Measurements from ENCODE around the gene CCDC187.

Gene CCDC187

GRCh38 chr9:136249877-136250559 is 53.9 kb downstream of the CCDC187 start:
- no peak overlapping the region for H3K27ac ChIP-seq
- no peak overlapping the region for H3K9ac ChIP-seq
- no peak overlapping the region for H2AFZ ChIP-seq (ENCODE audit: low read depth)
- no peak overlapping the region for H3K4me2 ChIP-seq
- peaks cover 3% of the 10 kb centered on the region; the same call in 1 of the 2 replicates for H3K79me2 ChIP-seq (ENCODE audit: insufficient read depth, low read depth)
- no peak for TF ChIP-seq CTCF (conservative IDR thresholded peaks at IDR 0.05; ENCODE audit: low read depth, low read length)
- peaks cover 5% of the 10 kb centered on the region for H3K4me1 ChIP-seq (ENCODE audit: low read depth, poor library complexity, severe bottlenecking)
- no peak overlapping the region for H3K4me3 ChIP-seq (IDR thresholded peaks at IDR 0.05; ENCODE audit: insufficient read depth, low read depth, low read length)
- no peaks in the 10 kb centered on the region for H3K36me3 ChIP-seq (ENCODE audit: insufficient read depth)
- H4K20me1 ChIP-seq (ENCODE audit: insufficient read depth): no peaks in the 10 kb centered on the region
- peaks cover 80% of the 10 kb centered on the region for H3K27me3 ChIP-seq (ENCODE audit: insufficient read depth, low read depth)

GRCh38 chr9:136248951-136249876 is 54.7 kb downstream of the CCDC187 start:
- no peaks in the 10 kb centered on the region for H3K36me3 ChIP-seq (ENCODE audit: insufficient read depth)
- no peak overlapping the region for H3K4me2 ChIP-seq
- no peak overlapping the region for H3K4me3 ChIP-seq (IDR thresholded peaks at IDR 0.05; ENCODE audit: insufficient read depth, low read depth, low read length)
- peaks cover 11% of the 10 kb centered on the region; the same call in 1 of the 2 replicates for H3K79me2 ChIP-seq (ENCODE audit: insufficient read depth, low read depth)
- peaks cover 72% of the 10 kb centered on the region for H3K27me3 ChIP-seq (ENCODE audit: insufficient read depth, low read depth)
- no peak overlapping the region for H3K9ac ChIP-seq
- H2AFZ ChIP-seq (ENCODE audit: low read depth): no peak overlapping the region
- H3K4me1 ChIP-seq (ENCODE audit: low read depth, poor library complexity, severe bottlenecking): peaks cover 12% of the 10 kb centered on the region
- no peak for TF ChIP-seq CTCF (conservative IDR thresholded peaks at IDR 0.05; ENCODE audit: low read depth, low read length)
- no peaks in the 10 kb centered on the region for H4K20me1 ChIP-seq (ENCODE audit: insufficient read depth)
- H3K27ac ChIP-seq: no peak overlapping the region

GRCh38 chr9:136247947-136248637 is 55.8 kb downstream of the CCDC187 start:
- H3K79me2 ChIP-seq (ENCODE audit: insufficient read depth, low read depth): peaks cover 18% of the 10 kb centered on the region; the same call in 1 of the 2 replicates
- no peak overlapping the region for H2AFZ ChIP-seq (ENCODE audit: low read depth)
- TF ChIP-seq CTCF (conservative IDR thresholded peaks at IDR 0.05; ENCODE audit: low read depth, low read length): no peak
- H3K4me1 ChIP-seq (ENCODE audit: low read depth, poor library complexity, severe bottlenecking): peaks cover 23% of the 10 kb centered on the region
- peaks cover 61% of the 10 kb centered on the region for H3K27me3 ChIP-seq (ENCODE audit: insufficient read depth, low read depth)
- H4K20me1 ChIP-seq (ENCODE audit: insufficient read depth): no peaks in the 10 kb centered on the region
- no peak overlapping the region for H3K9ac ChIP-seq
- no peaks in the 10 kb centered on the region for H3K36me3 ChIP-seq (ENCODE audit: insufficient read depth)
- no peak overlapping the region for H3K4me2 ChIP-seq
- H3K4me3 ChIP-seq (IDR thresholded peaks at IDR 0.05; ENCODE audit: insufficient read depth, low read depth, low read length): no peak overlapping the region
- H3K27ac ChIP-seq: no peak overlapping the region

GRCh38 chr9:136247551-136247916 is 56.4 kb downstream of the CCDC187 start:
- Histone ChIP-seq H2AFZ (ENCODE audit: low read depth) (no peak overlapping the region), H4K20me1 (ENCODE audit: insufficient read depth) (no peaks in the 10 kb centered on the region), H3K36me3 (ENCODE audit: insufficient read depth) (no peaks in the 10 kb centered on the region), H3K27me3 (ENCODE audit: insufficient read depth, low read depth) (peaks cover 56% of the 10 kb centered on the region), H3K4me3 (IDR thresholded peaks at IDR 0.05; ENCODE audit: insufficient read depth, low read depth, low read length) (no peak overlapping the region), H3K4me2 (no peak overlapping the region), H3K79me2 (ENCODE audit: insufficient read depth, low read depth) (peaks cover 24% of the 10 kb centered on the region; the same call in 1 of the 2 replicates), H3K9ac (no peak overlapping the region), H3K27ac (no peak overlapping the region), H3K4me1 (ENCODE audit: low read depth, poor library complexity, severe bottlenecking) (peaks cover 28% of the 10 kb centered on the region)
- TF ChIP-seq CTCF (conservative IDR thresholded peaks at IDR 0.05; ENCODE audit: low read depth, low read length): no peak
